Measurements from ENCODE around the gene CRYGB.

- TF ChIP-seq, protein P1, sequence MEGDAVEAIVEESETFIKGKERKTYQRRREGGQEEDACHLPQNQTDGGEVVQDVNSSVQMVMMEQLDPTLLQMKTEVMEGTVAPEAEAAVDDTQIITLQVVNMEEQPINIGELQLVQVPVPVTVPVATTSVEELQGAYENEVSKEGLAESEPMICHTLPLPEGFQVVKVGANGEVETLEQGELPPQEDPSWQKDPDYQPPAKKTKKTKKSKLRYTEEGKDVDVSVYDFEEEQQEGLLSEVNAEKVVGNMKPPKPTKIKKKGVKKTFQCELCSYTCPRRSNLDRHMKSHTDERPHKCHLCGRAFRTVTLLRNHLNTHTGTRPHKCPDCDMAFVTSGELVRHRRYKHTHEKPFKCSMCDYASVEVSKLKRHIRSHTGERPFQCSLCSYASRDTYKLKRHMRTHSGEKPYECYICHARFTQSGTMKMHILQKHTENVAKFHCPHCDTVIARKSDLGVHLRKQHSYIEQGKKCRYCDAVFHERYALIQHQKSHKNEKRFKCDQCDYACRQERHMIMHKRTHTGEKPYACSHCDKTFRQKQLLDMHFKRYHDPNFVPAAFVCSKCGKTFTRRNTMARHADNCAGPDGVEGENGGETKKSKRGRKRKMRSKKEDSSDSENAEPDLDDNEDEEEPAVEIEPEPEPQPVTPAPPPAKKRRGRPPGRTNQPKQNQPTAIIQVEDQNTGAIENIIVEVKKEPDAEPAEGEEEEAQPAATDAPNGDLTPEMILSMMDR (IDR thresholded peaks at IDR 0.05) = no peak
- no peak for TF ChIP-seq JAZF1 (CRISPR knock-in tag; IDR thresholded peaks at IDR 0.05)
- no peak for TF ChIP-seq ZNF281 (CRISPR knock-in tag; IDR thresholded peaks at IDR 0.05)
- no peak for TF ChIP-seq ZNF263 (CRISPR knock-in tag; IDR thresholded peaks at IDR 0.05; ENCODE audit: low read depth)
- TF ChIP-seq JUN (CRISPR knock-in tag; IDR thresholded peaks at IDR 0.05) = no peak
- TF ChIP-seq TCF7 (CRISPR knock-in tag; IDR thresholded peaks at IDR 0.05; ENCODE audit: low read depth) = no peak
- TF ChIP-seq ZNF416 (CRISPR knock-in tag; IDR thresholded peaks at IDR 0.05) = no peak
These were observed 9.9 kb downstream of the CRYGB start for GRCh38 chr2:208135794-208136715.
